AG10803 (cell line): ENCODE results near the gene CBR1.

Experiments
- DNase-seq: peaks from one replicate; pipeline ENCODE4 v3.0.0; 2010; ENCODE audit warnings: low read depth
- H3K4me3 ChIP-seq: 2 replicates; pipeline ENCODE4 v1.5.1; 2011; ENCODE audit warnings: mild to moderate bottlenecking, low read length, control low read depth
- TF ChIP-seq, protein P1 (sequence below): conservative IDR thresholded peaks from 2 replicates; pipeline ENCODE4 v1.5.1; 2011; ENCODE audit warnings: mild to moderate bottlenecking, low read length, control low read depth, inconsistent platforms

CBR1 gene

DNA sequence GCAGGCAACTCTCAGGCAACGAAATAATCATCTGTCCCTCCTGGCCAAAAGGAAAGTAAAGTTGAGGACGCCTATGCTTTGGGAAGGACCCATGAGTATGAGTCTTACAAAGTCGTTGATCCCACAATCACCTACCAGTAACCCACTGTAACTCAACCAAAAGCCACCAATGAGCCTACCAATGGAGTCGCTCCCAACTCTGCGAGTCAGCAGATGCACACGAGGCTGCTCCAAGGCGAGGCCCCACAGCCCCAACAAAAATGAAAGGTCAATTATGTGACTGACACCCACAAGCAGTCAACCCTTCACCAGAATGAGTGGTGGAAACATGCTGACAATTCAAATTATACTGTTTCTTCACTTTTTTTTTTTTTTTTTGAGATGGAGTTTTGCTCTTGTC is 21.5 kb upstream of the CBR1 start:
- no peak overlapping the region for H3K4me3 ChIP-seq
- DNase-seq, result no peak
- TF ChIP-seq, protein P1, sequence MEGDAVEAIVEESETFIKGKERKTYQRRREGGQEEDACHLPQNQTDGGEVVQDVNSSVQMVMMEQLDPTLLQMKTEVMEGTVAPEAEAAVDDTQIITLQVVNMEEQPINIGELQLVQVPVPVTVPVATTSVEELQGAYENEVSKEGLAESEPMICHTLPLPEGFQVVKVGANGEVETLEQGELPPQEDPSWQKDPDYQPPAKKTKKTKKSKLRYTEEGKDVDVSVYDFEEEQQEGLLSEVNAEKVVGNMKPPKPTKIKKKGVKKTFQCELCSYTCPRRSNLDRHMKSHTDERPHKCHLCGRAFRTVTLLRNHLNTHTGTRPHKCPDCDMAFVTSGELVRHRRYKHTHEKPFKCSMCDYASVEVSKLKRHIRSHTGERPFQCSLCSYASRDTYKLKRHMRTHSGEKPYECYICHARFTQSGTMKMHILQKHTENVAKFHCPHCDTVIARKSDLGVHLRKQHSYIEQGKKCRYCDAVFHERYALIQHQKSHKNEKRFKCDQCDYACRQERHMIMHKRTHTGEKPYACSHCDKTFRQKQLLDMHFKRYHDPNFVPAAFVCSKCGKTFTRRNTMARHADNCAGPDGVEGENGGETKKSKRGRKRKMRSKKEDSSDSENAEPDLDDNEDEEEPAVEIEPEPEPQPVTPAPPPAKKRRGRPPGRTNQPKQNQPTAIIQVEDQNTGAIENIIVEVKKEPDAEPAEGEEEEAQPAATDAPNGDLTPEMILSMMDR, result no peak

DNA sequence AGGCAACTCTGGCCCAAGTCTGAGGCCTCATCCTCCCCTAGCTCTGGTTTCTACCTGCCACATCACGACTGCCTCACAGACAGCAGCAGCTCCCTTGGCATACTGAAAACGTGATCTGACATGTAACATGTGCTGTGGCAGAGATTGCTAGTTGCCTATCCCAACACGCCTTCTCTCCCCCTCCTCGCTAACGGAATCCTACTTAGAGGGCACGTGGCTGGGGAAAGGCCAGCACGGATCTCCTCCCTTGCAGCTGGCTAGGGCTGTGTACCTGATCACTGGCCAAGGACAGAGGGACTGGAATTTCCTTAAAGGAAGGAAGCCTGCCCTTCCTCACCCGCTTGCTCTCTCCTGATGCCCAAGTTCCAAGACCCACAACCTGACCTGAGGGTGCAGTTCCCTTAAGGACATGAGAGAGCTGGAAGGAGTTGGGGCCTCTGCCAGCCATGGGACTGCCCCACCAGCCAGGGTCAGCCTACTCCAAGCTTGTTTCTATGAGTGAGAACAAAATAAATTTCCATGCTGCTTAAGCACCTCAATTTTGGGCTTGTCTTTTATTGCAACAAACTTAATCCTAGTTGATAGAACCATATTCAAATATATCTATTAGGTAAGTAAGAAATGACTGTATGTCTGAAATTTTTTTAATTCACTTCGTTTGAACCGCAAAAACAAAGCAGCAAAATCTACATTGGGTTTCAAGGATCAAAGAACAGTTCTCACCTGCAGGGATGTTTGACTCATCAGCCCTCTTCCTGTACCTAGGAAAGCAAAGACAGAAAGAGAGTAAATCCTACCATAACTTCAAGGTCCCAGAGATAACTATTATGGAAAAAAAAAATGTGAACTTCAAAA is 16.7 kb upstream of the CBR1 start:
- no peak for DNase-seq
- TF ChIP-seq, protein P1, result no peak
- no peak overlapping the region for H3K4me3 ChIP-seq

DNA sequence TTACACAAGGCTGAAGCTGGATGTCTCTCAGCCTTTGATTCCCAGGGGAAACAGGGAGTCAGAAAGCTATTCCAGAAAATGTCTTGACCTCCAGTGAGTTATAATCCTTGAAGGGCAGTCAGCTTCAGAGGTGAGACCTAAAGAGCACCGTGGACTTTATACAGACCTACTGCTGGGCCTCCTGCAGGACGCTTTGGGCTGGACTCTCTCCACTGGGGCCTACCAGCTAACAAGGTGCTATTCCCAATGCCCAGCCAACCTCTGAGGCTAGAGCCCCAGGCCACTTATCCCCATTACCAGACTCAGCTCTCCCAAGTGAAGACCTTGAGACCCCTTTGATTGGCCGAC is 16.1 kb upstream of the CBR1 start:
- TF ChIP-seq, protein P1, result no peak
- no peak overlapping the region for H3K4me3 ChIP-seq
- DNase-seq, result no peak

DNA sequence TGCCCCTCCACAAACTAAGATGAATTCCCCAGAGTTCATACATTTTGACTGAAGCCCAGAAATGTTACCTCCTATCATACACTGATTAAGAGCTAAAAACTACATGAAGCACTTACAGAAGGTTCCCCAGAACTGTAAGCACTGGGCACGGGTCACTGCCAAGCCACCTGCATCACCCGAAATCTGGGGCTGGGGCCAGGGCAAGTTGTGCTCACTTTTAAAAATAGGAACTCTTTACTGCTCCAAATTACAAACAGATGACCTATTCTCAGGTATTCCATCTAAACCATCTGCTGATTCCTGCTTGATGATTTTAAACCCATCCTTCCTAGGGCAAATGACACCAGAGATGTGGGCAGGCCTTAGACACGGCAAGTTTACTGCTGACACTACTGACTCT is 14.3 kb upstream of the CBR1 start:
- TF ChIP-seq, protein P1, result no peak
- DNase-seq, result no peak
- H3K4me3 ChIP-seq, result no peak overlapping the region

DNA sequence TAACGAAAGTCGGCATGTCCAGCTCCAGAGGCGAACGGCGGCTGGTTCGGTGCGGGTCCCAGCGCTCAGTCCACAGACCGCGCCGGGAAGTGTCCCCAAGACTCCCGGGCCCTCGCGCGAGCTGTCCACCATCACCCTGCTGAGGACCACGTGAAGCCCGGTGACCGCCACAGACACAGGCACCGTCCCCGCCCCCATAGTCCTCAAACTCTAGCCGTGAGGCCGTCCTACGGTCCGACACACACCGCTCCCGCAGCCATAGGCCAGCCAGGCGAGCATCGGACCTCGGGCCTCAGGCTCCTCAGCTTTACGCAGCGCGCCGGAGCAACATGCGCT is 10.0 kb upstream of the CBR1 start:
- TF ChIP-seq, protein P1, result no peak
- H3K4me3 ChIP-seq, result peak overlapping the region; percentile 97
- DNase-seq, result no peak

DNA sequence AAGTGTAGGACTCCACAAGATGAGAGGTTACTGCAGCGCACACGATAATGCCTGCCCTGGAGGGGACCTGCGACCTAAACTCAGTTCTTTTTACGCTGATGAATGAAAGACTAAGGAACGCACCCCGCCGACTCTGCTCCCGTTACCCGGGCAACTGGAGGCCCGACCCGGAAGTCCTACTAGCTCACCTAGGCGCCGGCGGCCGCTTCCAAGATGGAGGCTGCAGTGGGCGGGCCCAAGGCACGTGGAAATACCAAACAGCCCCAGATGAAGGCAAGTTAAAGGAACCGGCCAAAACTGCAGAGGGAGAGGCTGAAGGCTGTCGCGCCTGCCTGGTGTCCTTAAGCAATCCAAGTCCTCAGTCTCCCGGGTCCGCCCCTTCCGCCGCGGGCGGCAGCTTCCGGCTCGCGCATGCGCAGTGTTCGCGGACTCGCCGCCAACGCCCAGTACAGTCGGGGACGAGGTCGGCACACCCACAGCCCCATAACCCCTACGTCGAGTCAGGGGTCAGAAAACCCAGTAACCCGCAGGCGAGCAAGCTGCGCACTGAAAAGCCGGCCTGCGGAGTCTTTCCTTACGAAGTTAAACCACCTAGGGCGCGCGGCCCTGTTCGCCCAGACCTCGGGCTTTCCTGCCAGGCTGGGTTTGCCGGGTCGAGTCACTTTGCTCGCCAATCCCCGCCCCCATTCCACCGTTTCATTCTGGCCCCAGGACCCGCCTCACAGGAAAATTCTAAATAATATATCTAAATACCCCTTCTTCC is 9.5 kb upstream of the CBR1 start, which contains the start of gene SETD4:
Gene SETD4, minus strand, starts transcription at position 368 of the 763 bp plus-strand sequence. CDS start 1,638 bp downstream, outside the sequence.
- H3K4me3 ChIP-seq, result peak within 1 kb of the TSS; percentile 97
- TF ChIP-seq, protein P1, result no peak
- DNase-seq, result peak; percentile 94

DNA sequence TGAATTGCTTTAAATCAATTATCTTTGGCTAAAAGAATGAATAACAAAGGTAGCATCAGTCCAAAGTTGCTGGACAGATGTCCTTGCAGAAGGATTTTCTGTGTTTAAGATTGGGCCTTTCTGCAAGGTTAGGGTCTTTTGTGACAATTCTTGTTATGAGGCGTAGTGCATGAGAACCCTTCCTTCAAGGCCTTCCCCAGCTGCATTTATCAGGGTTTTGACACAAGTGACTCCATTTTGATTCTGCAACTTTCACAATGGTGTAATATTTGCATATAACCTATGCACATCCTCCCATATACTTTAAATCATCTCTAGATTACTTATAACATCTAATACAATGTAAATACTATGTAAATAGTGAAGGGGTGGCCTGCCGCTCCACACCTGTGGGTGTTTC is 8.4 kb upstream of the CBR1 start:
- TF ChIP-seq, protein P1, result no peak
- no peak for DNase-seq
- H3K4me3 ChIP-seq, result no peak overlapping the region
